GM12875 (cell line): ENCODE data around the gene NXN.
"Not testable (repeated sequence)": the region's sequence is repeated elsewhere in the genome, so short reads cannot be mapped to it uniquely, and the experiment has no call there.

ENCODE experiments used
- H3K4me3 ChIP-seq: one replicate; pipeline ENCODE4 v1.5.1; 2011; ENCODE audit warnings: low read depth, low read length, control low read depth
- CTCF ChIP-seq: IDR thresholded peaks from 2 replicates; pipeline ENCODE4 v1.5.1; 2011; ENCODE audit warnings: low read depth, mild to moderate bottlenecking, control low read depth, inconsistent platforms, low read length, moderate library complexity, borderline replicate concordance; ENCODE audit not compliant: insufficient read depth

The NXN gene

DNA sequence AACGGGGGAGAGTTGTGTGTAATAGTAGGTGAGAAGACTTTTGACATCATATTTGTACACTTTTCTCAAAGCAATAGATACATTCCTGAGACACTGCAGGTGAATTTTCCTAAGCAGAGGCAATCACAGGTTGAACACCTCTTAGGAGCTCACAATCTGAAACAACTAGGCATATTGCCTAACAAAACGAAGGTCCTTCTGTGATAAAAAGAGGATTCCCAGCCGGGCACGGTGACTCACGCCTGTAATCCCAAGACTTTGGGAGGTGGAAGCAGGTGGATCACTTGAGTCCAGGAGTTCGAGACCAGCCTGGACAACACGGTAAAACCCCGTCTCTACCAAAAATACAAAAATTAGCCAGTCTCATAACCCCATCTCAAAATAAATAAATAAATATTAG, 17.4 kb downstream of the NXN start:
- H3K4me3 ChIP-seq = no peak overlapping the region
- no peak for TF ChIP-seq CTCF

- TF ChIP-seq CTCF = no peak
These were observed 20.7 kb downstream of the NXN start for GRCh38 chr17:958712-959451.

DNA sequence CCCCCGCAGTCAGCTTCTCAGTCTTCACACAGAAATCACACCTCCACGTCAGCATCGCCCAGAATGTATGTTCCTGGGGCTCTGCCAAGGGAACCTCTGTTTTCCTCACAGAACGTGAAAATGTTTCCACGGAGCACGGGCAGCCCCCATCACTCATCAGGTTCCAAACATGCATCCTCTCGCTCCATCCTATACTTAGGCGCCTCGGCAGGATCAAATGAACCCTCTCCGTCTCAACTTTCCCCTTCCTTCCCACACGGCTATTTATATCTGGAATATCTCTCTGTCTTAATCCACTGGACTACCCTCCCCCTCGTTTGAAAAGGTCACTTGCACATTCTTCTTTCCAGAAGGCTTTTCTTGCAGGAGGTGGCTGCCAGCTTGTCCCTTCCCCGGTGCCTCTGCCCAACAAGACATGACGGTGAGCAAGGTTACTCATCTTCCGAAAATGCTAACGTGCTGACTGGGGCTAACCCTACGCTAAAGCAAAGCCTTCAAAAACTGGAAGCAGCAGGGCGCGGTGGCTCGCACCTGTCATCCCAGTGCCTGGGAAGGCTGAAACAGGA, 21.6 kb downstream of the NXN start:
- no peak for TF ChIP-seq CTCF
- no peak overlapping the region for H3K4me3 ChIP-seq

More at GRCh38 chr17:958712-959451, 20.7 kb downstream of the NXN start:
- H3K4me3 ChIP-seq = no peak overlapping the region

DNA sequence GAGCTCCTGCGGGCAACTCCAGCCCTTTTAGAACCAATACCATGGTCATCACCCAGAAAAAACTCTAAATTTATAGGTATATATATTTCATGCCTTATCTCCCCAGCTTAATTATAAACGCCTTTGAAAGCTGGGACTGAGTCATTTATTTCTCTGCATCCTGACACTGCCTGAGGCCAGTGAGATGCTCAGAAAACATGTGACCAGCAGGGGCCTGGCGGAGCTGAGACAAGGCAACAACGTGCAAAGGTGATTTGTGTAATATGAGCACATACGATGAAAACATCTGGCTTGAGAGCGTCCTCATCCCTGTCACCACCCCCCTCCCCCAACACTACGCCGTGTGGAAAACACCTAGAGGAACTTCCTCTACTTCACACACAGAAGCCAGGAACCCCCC, 22.7 kb downstream of the NXN start:
- H3K4me3 ChIP-seq = no peak overlapping the region
- TF ChIP-seq CTCF = no peak

GRCh38 chr17:954431-955164, 25.0 kb downstream of the NXN start:
- no peak for TF ChIP-seq CTCF
- H3K4me3 ChIP-seq = no peak overlapping the region

- no peak overlapping the region for H3K4me3 ChIP-seq
- no peak for TF ChIP-seq CTCF
These were observed 25.8 kb downstream of the NXN start for GRCh38 chr17:953767-954166.

GRCh38 chr17:952592-952991, 27.0 kb downstream of the NXN start:
- not testable (repeated sequence) for H3K4me3 ChIP-seq
